ENCODE results near the gene CPT1A. TPM values are rescaled to one million over a fixed set of nuclear protein-coding genes. Genes with fewer than 3 reads are reported as not detected.

Gene CPT1A
- polyA plus RNA-seq, 1 of the 3 experiments (the other 2 are of a cell fraction) = 31.2 TPM

DNA sequence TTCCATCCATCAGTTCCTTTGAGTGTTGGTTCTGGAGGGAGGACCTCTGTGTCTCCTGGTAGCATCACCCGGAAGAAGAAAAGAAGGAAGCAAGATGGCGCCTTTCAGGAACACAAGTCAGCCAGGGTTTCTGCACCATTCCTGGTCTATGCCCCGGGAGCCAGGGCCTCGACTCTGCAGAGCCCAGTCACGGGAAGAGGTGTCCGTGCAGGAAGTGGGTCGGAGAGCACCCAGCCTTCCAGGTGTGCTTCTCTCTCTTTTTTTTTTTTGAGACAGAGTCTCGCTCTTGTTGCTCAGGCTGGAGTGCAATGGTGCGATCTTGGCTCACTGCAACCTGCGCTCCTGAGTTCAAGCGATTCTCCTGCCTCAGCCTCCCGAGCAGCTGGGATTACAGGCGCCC lies 40.7 kb upstream of the CPT1A start:
- POLR2A ChIA-PET = no interaction called here
- no peak overlapping the region for H3K9ac ChIP-seq
- H3K9me2 ChIP-seq = no peaks in the 10 kb centered on the region
- 83% methylated on average over 13 of the region's 13 CpGs for WGBS (ENCODE audit: low lambda C conversion rate)
- H2AFZ ChIP-seq (ENCODE audit: low read depth) = no peak overlapping the region
- no peaks in the 10 kb centered on the region for H3K36me3 ChIP-seq (replicated peaks in 1 of 2; ENCODE audit: control insufficient read depth in 1 of 2, insufficient read depth in 2 of 2, low read length in 1 of 2)
- no peak overlapping the region for H3K27ac ChIP-seq (ENCODE audit: low read depth in 2 of 2, low read length in 1 of 2)
- H3K4me1 ChIP-seq (ENCODE audit: control insufficient read depth in 1 of 2, insufficient read depth in 2 of 2, low read depth in 1 of 2, low read length in 1 of 2) = peaks cover 0 to 2% of the 10 kb centered on the region in 2 experiments; a peak in 1 of 4 replicates
- no peak overlapping the region for H3K4me2 ChIP-seq
- no peak for DNase-seq
- no peak overlapping the region for H3K4me3 ChIP-seq (ENCODE audit: low read depth in 2 of 2, low read length in 1 of 2)
- CTCF ChIA-PET = interaction anchor here (2.9 kb wide), 1 partner anchor 8 kb away, joined by 11 read pairs; no protein-coding TSS in a partner anchor
- H3K27me3 ChIP-seq (ENCODE audit: insufficient read depth) = no peaks in the 10 kb centered on the region
- H3F3A ChIP-seq (replicated peaks; ENCODE audit: insufficient read depth) = peaks cover 1% of the 10 kb centered on the region
- TF ChIP-seq FOXJ3 (CRISPR knock-in tag; IDR thresholded peaks at IDR 0.05) (no peak), CHD2 (IDR thresholded peaks at IDR 0.05; ENCODE audit: low read length, partially characterized antibody) (no peak), MAX (IDR thresholded peaks at IDR 0.05; ENCODE audit: low read depth) (no peak), RXRA (IDR thresholded peaks at IDR 0.05; ENCODE audit: borderline replicate concordance, low read depth) (no peak), GATA2 (CRISPR knock-in tag; IDR thresholded peaks at IDR 0.05) (no peak), RCOR1 (IDR thresholded peaks at IDR 0.05; ENCODE audit: low read length) (no peak), MEF2A (IDR thresholded peaks at IDR 0.05; ENCODE audit: borderline replicate concordance, low read depth) (no peak)
- TF ChIP-seq, protein P1, sequence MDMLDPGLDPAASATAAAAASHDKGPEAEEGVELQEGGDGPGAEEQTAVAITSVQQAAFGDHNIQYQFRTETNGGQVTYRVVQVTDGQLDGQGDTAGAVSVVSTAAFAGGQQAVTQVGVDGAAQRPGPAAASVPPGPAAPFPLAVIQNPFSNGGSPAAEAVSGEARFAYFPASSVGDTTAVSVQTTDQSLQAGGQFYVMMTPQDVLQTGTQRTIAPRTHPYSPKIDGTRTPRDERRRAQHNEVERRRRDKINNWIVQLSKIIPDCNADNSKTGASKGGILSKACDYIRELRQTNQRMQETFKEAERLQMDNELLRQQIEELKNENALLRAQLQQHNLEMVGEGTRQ (IDR thresholded peaks at IDR 0.05; ENCODE audit: borderline replicate concordance, low read depth, low read length) = no peak
- H3K9me3 ChIP-seq = no peaks in the 10 kb centered on the region
- no peaks in the 10 kb centered on the region for H4K20me1 ChIP-seq (ENCODE audit: insufficient read depth)
- H3K79me2 ChIP-seq (ENCODE audit: insufficient read depth) = no peaks in the 10 kb centered on the region

DNA sequence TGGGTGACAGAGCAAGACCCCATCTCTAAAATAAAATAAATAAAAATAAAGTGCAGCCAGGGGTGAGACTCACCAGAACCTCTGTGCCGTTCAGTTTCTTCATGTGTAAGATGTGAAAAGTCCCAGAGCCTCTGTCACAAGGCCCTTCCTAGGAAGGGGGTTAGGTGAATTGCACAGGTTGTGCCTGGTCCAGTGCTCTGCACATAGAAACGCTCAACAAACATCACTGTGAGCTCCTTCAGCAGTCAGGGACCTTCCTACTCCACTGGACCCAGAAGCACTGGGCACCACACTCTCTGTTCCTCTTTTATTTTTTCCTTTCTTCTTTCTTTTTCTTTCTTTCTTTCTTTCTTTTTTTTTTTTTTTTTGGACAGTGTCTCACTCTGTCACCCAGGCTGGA lies 39.6 kb upstream of the CPT1A start:
- no peak overlapping the region for H3K9ac ChIP-seq
- no peak overlapping the region for H2AFZ ChIP-seq (ENCODE audit: low read depth)
- WGBS (ENCODE audit: low lambda C conversion rate) = 75% methylated on average over 2 of the region's 2 CpGs
- H3K4me1 ChIP-seq (ENCODE audit: control insufficient read depth in 1 of 2, insufficient read depth in 2 of 2, low read depth in 1 of 2, low read length in 1 of 2) = peaks cover 0 to 2% of the 10 kb centered on the region in 2 experiments; a peak in 1 of 4 replicates
- H3F3A ChIP-seq (replicated peaks; ENCODE audit: insufficient read depth) = no peaks in the 10 kb centered on the region
- no peak for DNase-seq
- no peaks in the 10 kb centered on the region for H3K9me2 ChIP-seq
- ChIA-PET POLR2A (interaction anchor here (1.0 kb wide), 1 partner anchor 168 kb away, joined by 3 read pairs; the partner anchor contains the start of gene TPCN2), CTCF (interaction anchor here (2.9 kb wide), 1 partner anchor 9 kb away, joined by 11 read pairs; no protein-coding TSS in a partner anchor)
- no peaks in the 10 kb centered on the region for H3K36me3 ChIP-seq (replicated peaks in 1 of 2; ENCODE audit: control insufficient read depth in 1 of 2, insufficient read depth in 2 of 2, low read length in 1 of 2)
- no peaks in the 10 kb centered on the region for H4K20me1 ChIP-seq (ENCODE audit: insufficient read depth)
- H3K4me2 ChIP-seq = no peak overlapping the region
- H3K4me3 ChIP-seq (ENCODE audit: low read depth in 2 of 2, low read length in 1 of 2) = no peak overlapping the region
- H3K27ac ChIP-seq (ENCODE audit: low read depth in 2 of 2, low read length in 1 of 2) = no peak overlapping the region
- H3K79me2 ChIP-seq (ENCODE audit: insufficient read depth) = no peaks in the 10 kb centered on the region
- H3K9me3 ChIP-seq = no peaks in the 10 kb centered on the region
- H3K27me3 ChIP-seq (ENCODE audit: insufficient read depth) = no peaks in the 10 kb centered on the region
- TF ChIP-seq GABPA (IDR thresholded peaks at IDR 0.05; ENCODE audit: low read depth) (no peak), POLR2AphosphoS5 (IDR thresholded peaks at IDR 0.05; ENCODE audit: low read depth, low read length) (no peak), NFIC (IDR thresholded peaks at IDR 0.05; ENCODE audit: borderline replicate concordance) (no peak), IRF3 (IDR thresholded peaks at IDR 0.05; ENCODE audit: low read depth, low read length) (no peak), FOXM1 (IDR thresholded peaks at IDR 0.05; ENCODE audit: low read depth) (no peak), RAD21 (IDR thresholded peaks at IDR 0.05; ENCODE audit: low read length) (no peak), SIN3A (IDR thresholded peaks at IDR 0.05; ENCODE audit: borderline replicate concordance, low read depth, low read length) (no peak), CTCF (IDR thresholded peaks at IDR 0.05) (no peak), PBX3 (IDR thresholded peaks at IDR 0.05) (no peak), NRF1 (IDR thresholded peaks at IDR 0.05; ENCODE audit: low read depth, low read length) (no peak), TCF12 (IDR thresholded peaks at IDR 0.05) (no peak), FOSL2 (IDR thresholded peaks at IDR 0.05; ENCODE audit: borderline replicate concordance, low read depth) (no peak), EP300 (IDR thresholded peaks at IDR 0.05; ENCODE audit: borderline replicate concordance in 1 of 2, low read depth in 1 of 2, low read length in 1 of 2) (no peak), RFX5 (IDR thresholded peaks at IDR 0.05; ENCODE audit: low read length) (no peak)
- TF ChIP-seq, protein P2, sequence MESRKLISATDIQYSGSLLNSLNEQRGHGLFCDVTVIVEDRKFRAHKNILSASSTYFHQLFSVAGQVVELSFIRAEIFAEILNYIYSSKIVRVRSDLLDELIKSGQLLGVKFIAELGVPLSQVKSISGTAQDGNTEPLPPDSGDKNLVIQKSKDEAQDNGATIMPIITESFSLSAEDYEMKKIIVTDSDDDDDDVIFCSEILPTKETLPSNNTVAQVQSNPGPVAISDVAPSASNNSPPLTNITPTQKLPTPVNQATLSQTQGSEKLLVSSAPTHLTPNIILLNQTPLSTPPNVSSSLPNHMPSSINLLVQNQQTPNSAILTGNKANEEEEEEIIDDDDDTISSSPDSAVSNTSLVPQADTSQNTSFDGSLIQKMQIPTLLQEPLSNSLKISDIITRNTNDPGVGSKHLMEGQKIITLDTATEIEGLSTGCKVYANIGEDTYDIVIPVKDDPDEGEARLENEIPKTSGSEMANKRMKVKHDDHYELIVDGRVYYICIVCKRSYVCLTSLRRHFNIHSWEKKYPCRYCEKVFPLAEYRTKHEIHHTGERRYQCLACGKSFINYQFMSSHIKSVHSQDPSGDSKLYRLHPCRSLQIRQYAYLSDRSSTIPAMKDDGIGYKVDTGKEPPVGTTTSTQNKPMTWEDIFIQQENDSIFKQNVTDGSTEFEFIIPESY (IDR thresholded peaks at IDR 0.05; ENCODE audit: borderline replicate concordance, low read depth) = no peak

Measured in SK-N-SH (cell line).